ENCODE measurements around the gene CDA. TPM values are rescaled to one million over a fixed set of nuclear protein-coding genes. Genes with fewer than 3 reads are reported as not detected.

Gene CDA
- total RNA-seq, 1 donor from 2014 or later: not detected

- Histone ChIP-seq H3K4me3 (ENCODE audit: insufficient read depth, low read depth, low read length) (no peak overlapping the region), H3K9ac (ENCODE audit: low read length) (no peak overlapping the region), H4K20me1 (ENCODE audit: insufficient read depth, low read length) (peaks cover 68% of the 10 kb centered on the region), H3K27ac (ENCODE audit: low read depth, low read length) (no peak overlapping the region), H3K27me3 (ENCODE audit: insufficient read depth, low read length) (no peaks in the 10 kb centered on the region), H3K36me3 (ENCODE audit: insufficient read depth, low read length) (peaks cover 28% of the 10 kb centered on the region), H3K79me2 (ENCODE audit: insufficient read depth, low read length) (peaks cover 61% of the 10 kb centered on the region), H2AFZ (ENCODE audit: low read depth, low read length) (no peak overlapping the region), H3K9me3 (ENCODE audit: insufficient read depth, low read depth, low read length) (no peaks in the 10 kb centered on the region), H3K4me2 (ENCODE audit: low read length) (no peak overlapping the region), H3K4me1 (ENCODE audit: insufficient read depth, low read length) (peaks cover 13% of the 10 kb centered on the region)
- no peaks in the 10 kb centered on the region for H3K9me3 Mint-ChIP-seq (ENCODE audit: unreplicated experiment)
- DNase-seq (ENCODE audit: low read depth) (no peak), FAIRE-seq (no peak)
- H3K27me3 Mint-ChIP-seq (ENCODE audit: low read depth, unreplicated experiment): no peaks in the 10 kb centered on the region
- peaks cover 1% of the 10 kb centered on the region for H3K4me1 Mint-ChIP-seq (ENCODE audit: low read depth, unreplicated experiment)
- no peak overlapping the region for H3K27ac Mint-ChIP-seq (ENCODE audit: unreplicated experiment)
- no peak for TF ChIP-seq CTCF (IDR thresholded peaks at IDR 0.05; ENCODE audit: insufficient read depth, low read depth, low read length)
- TF ChIP-seq EZH2 (IDR thresholded peaks at IDR 0.05; ENCODE audit: insufficient read depth, low read length): no peak
- peaks cover 14% of the 10 kb centered on the region for H3K36me3 Mint-ChIP-seq (ENCODE audit: low read depth, unreplicated experiment)
- H3K4me3 Mint-ChIP-seq (ENCODE audit: unreplicated experiment): no peak overlapping the region
Observed at GRCh38 chr1:20658166-20658915, 69.4 kb downstream of the CDA start.

- no peak for FAIRE-seq
- Histone ChIP-seq H3K36me3 (ENCODE audit: insufficient read depth, low read length) (peaks cover 18% of the 10 kb centered on the region), H4K20me1 (ENCODE audit: insufficient read depth, low read length) (peaks cover 51% of the 10 kb centered on the region), H3K79me2 (ENCODE audit: insufficient read depth, low read length) (peaks cover 59% of the 10 kb centered on the region), H3K4me2 (ENCODE audit: low read length) (peak overlapping the region; percentile 99), H3K9ac (ENCODE audit: low read length) (peak overlapping the region; percentile 93), H3K9me3 (ENCODE audit: insufficient read depth, low read depth, low read length) (no peaks in the 10 kb centered on the region), H3K27ac (ENCODE audit: low read depth, low read length) (peak overlapping the region; percentile 54), H3K4me1 (ENCODE audit: insufficient read depth, low read length) (peaks cover 13% of the 10 kb centered on the region), H2AFZ (ENCODE audit: low read depth, low read length) (peak overlapping the region; percentile 81), H3K27me3 (ENCODE audit: insufficient read depth, low read length) (no peaks in the 10 kb centered on the region), H3K4me3 (ENCODE audit: insufficient read depth, low read depth, low read length) (peak overlapping the region; percentile 92)
- Mint-ChIP-seq H3K36me3 (ENCODE audit: low read depth, unreplicated experiment) (peaks cover 11% of the 10 kb centered on the region), H3K9me3 (ENCODE audit: unreplicated experiment) (no peaks in the 10 kb centered on the region), H3K4me1 (ENCODE audit: low read depth, unreplicated experiment) (peaks cover 1% of the 10 kb centered on the region), H3K4me3 (ENCODE audit: unreplicated experiment) (peak overlapping the region; percentile 92), H3K27ac (ENCODE audit: unreplicated experiment) (peak overlapping the region; percentile 13), H3K27me3 (ENCODE audit: low read depth, unreplicated experiment) (no peaks in the 10 kb centered on the region)
- TF ChIP-seq EZH2 (IDR thresholded peaks at IDR 0.05; ENCODE audit: insufficient read depth, low read length) (no peak), CTCF (IDR thresholded peaks at IDR 0.05; ENCODE audit: insufficient read depth, low read depth, low read length) (no peak)
- DNase-seq (ENCODE audit: low read depth): no peak
Observed at GRCh38 chr1:20660363-20660762, 71.5 kb downstream of the CDA start.

- H3K27ac ChIP-seq (ENCODE audit: low read depth, low read length): peak overlapping the region; percentile 54
- peaks cover 54% of the 10 kb centered on the region for H3K79me2 ChIP-seq (ENCODE audit: insufficient read depth, low read length)
- H3K9ac ChIP-seq (ENCODE audit: low read length): peak overlapping the region; percentile 93
- DNase-seq (ENCODE audit: low read depth) (no peak), FAIRE-seq (no peak)
- peaks cover 13% of the 10 kb centered on the region for H3K4me1 ChIP-seq (ENCODE audit: insufficient read depth, low read length)
- H3K9me3 Mint-ChIP-seq (ENCODE audit: unreplicated experiment): no peaks in the 10 kb centered on the region
- no peaks in the 10 kb centered on the region for H3K9me3 ChIP-seq (ENCODE audit: insufficient read depth, low read depth, low read length)
- peak overlapping the region; percentile 91 for H3K27ac Mint-ChIP-seq (ENCODE audit: unreplicated experiment)
- H4K20me1 ChIP-seq (ENCODE audit: insufficient read depth, low read length): peaks cover 46% of the 10 kb centered on the region
- no peaks in the 10 kb centered on the region for H3K27me3 Mint-ChIP-seq (ENCODE audit: low read depth, unreplicated experiment)
- no peaks in the 10 kb centered on the region for H3K27me3 ChIP-seq (ENCODE audit: insufficient read depth, low read length)
- peaks cover 13% of the 10 kb centered on the region for H3K36me3 ChIP-seq (ENCODE audit: insufficient read depth, low read length)
- H3K36me3 Mint-ChIP-seq (ENCODE audit: low read depth, unreplicated experiment): peaks cover 7% of the 10 kb centered on the region
- H3K4me3 ChIP-seq (ENCODE audit: insufficient read depth, low read depth, low read length): peak overlapping the region; percentile 92
- TF ChIP-seq EZH2 (IDR thresholded peaks at IDR 0.05; ENCODE audit: insufficient read depth, low read length) (no peak), CTCF (IDR thresholded peaks at IDR 0.05; ENCODE audit: insufficient read depth, low read depth, low read length) (no peak)
- H3K4me2 ChIP-seq (ENCODE audit: low read length): peak overlapping the region; percentile 99
- peaks cover 1% of the 10 kb centered on the region for H3K4me1 Mint-ChIP-seq (ENCODE audit: low read depth, unreplicated experiment)
- H2AFZ ChIP-seq (ENCODE audit: low read depth, low read length): peak overlapping the region; percentile 81
- peak overlapping the region; percentile 92 for H3K4me3 Mint-ChIP-seq (ENCODE audit: unreplicated experiment)
Observed at GRCh38 chr1:20660847-20661206, 71.9 kb downstream of the CDA start.
